Stimulated activated naive CD4-positive, alpha-beta T cell treated with Interleukin-2 at 50 U/mL for 16 hours (primary cell): ENCODE measurements around the gene OR2S2.
"Not testable (repeated sequence)": the region's sequence is repeated elsewhere in the genome, so short reads cannot be mapped to it uniquely, and the experiment has no call there.

Experiments used
- DNase-seq: peaks from one replicate; lab custom pipeline; 2025; lab: John Stamatoyannopoulos, UW

The OR2S2 gene

GRCh38 chr9:35958104-35958837, at the start of gene OR2S2:
Gene OR2S2, minus strand, starts transcription at chr9:35958154. Its CDS starts 56 bp downstream, at chr9:35958098.
- no peak for DNase-seq

GRCh38 chr9:36007316-36007708, 49.4 kb upstream of the OR2S2 start:
- DNase-seq: no peak

GRCh38 chr9:36006549-36007315, 48.8 kb upstream of the OR2S2 start:
- no peak for DNase-seq

- no peak for DNase-seq
Observed at GRCh38 chr9:36005891-36006290, 47.9 kb upstream of the OR2S2 start.

GRCh38 chr9:35998333-35998732, 40.4 kb upstream of the OR2S2 start:
- no peak for DNase-seq

- DNase-seq: not testable (repeated sequence)
Observed at GRCh38 chr9:35997016-35997415, 39.1 kb upstream of the OR2S2 start.

GRCh38 chr9:35996358-35996970, 38.5 kb upstream of the OR2S2 start:
- DNase-seq: no peak

- no peak for DNase-seq
Observed at GRCh38 chr9:35994959-35995358, 37.0 kb upstream of the OR2S2 start.

GRCh38 chr9:35993976-35994720, 36.2 kb upstream of the OR2S2 start:
- no peak for DNase-seq

GRCh38 chr9:35993136-35993535, 35.2 kb upstream of the OR2S2 start:
- DNase-seq: not testable (repeated sequence)

GRCh38 chr9:35990155-35990554, 32.2 kb upstream of the OR2S2 start:
- DNase-seq: no peak

- DNase-seq: no peak
Observed at GRCh38 chr9:35984021-35984420, 26.1 kb upstream of the OR2S2 start.

- DNase-seq: no peak
Observed at GRCh38 chr9:35981699-35982098, 23.7 kb upstream of the OR2S2 start.

GRCh38 chr9:35980289-35981011, 22.5 kb upstream of the OR2S2 start:
- DNase-seq: no peak

GRCh38 chr9:35978792-35979191, 20.8 kb upstream of the OR2S2 start:
- no peak for DNase-seq

- DNase-seq: no peak
Observed at GRCh38 chr9:35976726-35977125, 18.8 kb upstream of the OR2S2 start.

GRCh38 chr9:35974800-35975199, 16.8 kb upstream of the OR2S2 start:
- no peak for DNase-seq

GRCh38 chr9:35972093-35972492, 14.1 kb upstream of the OR2S2 start:
- DNase-seq: no peak

GRCh38 chr9:35967042-35967441, 9.1 kb upstream of the OR2S2 start:
- no peak for DNase-seq

- no peak for DNase-seq
Observed at GRCh38 chr9:35966433-35966832, 8.5 kb upstream of the OR2S2 start.

- no peak for DNase-seq
Observed at GRCh38 chr9:35965011-35965410, 7.1 kb upstream of the OR2S2 start.
